C1 segment of cervical spinal cord (tissue), 14 donors: Measurements from ENCODE around the gene GFI1.

Source experiments
- DNase-seq, 14 donors: peaks; one replicate each; lab custom pipeline; 2025; lab: John Stamatoyannopoulos, UW

The GFI1 gene

GRCh38 chr1:92488416-92488815 lies 1.7 kb upstream of the GFI1 start:
- no peak for DNase-seq

GRCh38 chr1:92487078-92487605 lies 417 bp upstream of the GFI1 start:
- DNase-seq: no peak

GRCh38 chr1:92485381-92486250 lies 1.1 kb downstream of the GFI1 start:
- DNase-seq: no peak

GRCh38 chr1:92484472-92485380 lies 2.0 kb downstream of the GFI1 start:
- DNase-seq: no peak

GRCh38 chr1:92483610-92484471 lies 2.9 kb downstream of the GFI1 start:
- DNase-seq: no peak

GRCh38 chr1:92482665-92483609 lies 3.8 kb downstream of the GFI1 start:
- no peak for DNase-seq

- no peak for DNase-seq
Measured at GRCh38 chr1:92481971-92482664, 4.6 kb downstream of the GFI1 start.

GRCh38 chr1:92481599-92481925 lies 5.2 kb downstream of the GFI1 start:
- no peak for DNase-seq

GRCh38 chr1:92480813-92481598 lies 5.7 kb downstream of the GFI1 start:
- DNase-seq: no peak

- DNase-seq: no peak
Measured at GRCh38 chr1:92480200-92480812, 6.4 kb downstream of the GFI1 start.

GRCh38 chr1:92479587-92479986 lies 7.1 kb downstream of the GFI1 start:
- no peak for DNase-seq

- DNase-seq: no peak
Measured at GRCh38 chr1:92478393-92478792, 8.3 kb downstream of the GFI1 start.

GRCh38 chr1:92476071-92476631 lies 10.6 kb downstream of the GFI1 start:
- DNase-seq: no peak

GRCh38 chr1:92475029-92475428 lies 11.7 kb downstream of the GFI1 start:
- no peak for DNase-seq

GRCh38 chr1:92473781-92474495 lies 12.8 kb downstream of the GFI1 start:
- no peak for DNase-seq

- DNase-seq: no peak
Measured at GRCh38 chr1:92470216-92470615, 16.5 kb downstream of the GFI1 start.

GRCh38 chr1:92466683-92467352 lies 19.9 kb downstream of the GFI1 start:
- DNase-seq: no peak
